Left cardiac atrium (tissue), 4 donors: ENCODE results near the gene FA2H. TPM values are rescaled to one million over a fixed set of nuclear protein-coding genes. Genes with fewer than 3 reads are reported as not detected.

Experiments
- ATAC-seq, 2 donors: fragments of 200-7000 bp; cut with Tn5 transposase; one replicate each; pipeline ENCODE4 v1.9.1; 2020; ENCODE audit warnings: mild to moderate bottlenecking in 2 of 2, moderate library complexity in 2 of 2
- DNase-seq: peaks from one replicate; pipeline ENCODE4 v3.0.0-alpha.2; 2020
- intact Hi-C, 2 donors: fragments of 100-400 bp; cut with DNase I; formaldehyde crosslinking; loops; one replicate each; pipeline versions ENCODE4 v1.14.1 to v1.15.1; 2022 to 2023
- total RNA-seq, 2 donors: library from RNA; stranded (reverse); fragmentation: NEBNext Ultra II Directional; extraction: Animal tissue kit (Norgen Biotek cat#: 25700); gene quantifications; one replicate each; pipeline ENCODE4 v1.2.1, GENCODE V29; 2021
- donor health status: DM: no; HTN: yes; CAD: no.
- donor health status: DM: no; HTN: yes; CAD: no; lungs with severe emphysema.
- donor health status: DM: yes; HTN: yes; CAD: no.
- donor health status: Dilated cardiomyopathy.

The FA2H gene
- total RNA-seq, 2 donors from 2014 or later = 0.29 to 0.31 TPM

GRCh38 chr16:74748616-74749026 lies 26.0 kb downstream of the FA2H start:
- intact Hi-C loops = no loop called here
- ATAC-seq (no peak), DNase-seq (no peak)

- no peak for ATAC-seq
- DNase-seq = no peak
- intact Hi-C loops = no loop called here
Observed at GRCh38 chr16:74747716-74748615, 26.7 kb downstream of the FA2H start.

- DNase-seq (no peak), ATAC-seq (no peak)
- intact Hi-C loops = no loop called here
Observed at GRCh38 chr16:74745926-74746325, 28.7 kb downstream of the FA2H start.

- no peak for DNase-seq
- no peak for ATAC-seq
- intact Hi-C loops = no loop called here
Observed at GRCh38 chr16:74745109-74745615, 29.5 kb downstream of the FA2H start.

DNA sequence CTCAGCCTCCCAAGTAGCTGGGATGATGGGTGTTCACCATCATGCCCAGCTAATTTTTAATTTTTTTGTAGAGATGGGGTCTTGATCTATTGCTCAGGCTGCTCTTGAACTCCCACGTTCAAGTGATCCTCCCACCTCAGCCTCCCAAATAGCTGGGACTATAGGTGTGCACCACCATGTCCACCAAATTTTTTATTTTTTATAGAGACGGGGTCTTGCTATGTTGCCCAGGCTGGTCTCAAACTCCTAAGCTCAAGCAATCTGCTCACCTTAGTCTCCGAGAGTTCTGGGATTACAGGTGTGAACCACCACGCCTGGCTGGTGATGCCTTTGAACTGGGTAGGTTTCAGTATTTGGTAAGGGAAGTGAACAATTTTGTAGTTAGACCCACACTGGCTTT lies 30.1 kb downstream of the FA2H start:
- ATAC-seq = no peak
- intact Hi-C loops = no loop called here

DNA sequence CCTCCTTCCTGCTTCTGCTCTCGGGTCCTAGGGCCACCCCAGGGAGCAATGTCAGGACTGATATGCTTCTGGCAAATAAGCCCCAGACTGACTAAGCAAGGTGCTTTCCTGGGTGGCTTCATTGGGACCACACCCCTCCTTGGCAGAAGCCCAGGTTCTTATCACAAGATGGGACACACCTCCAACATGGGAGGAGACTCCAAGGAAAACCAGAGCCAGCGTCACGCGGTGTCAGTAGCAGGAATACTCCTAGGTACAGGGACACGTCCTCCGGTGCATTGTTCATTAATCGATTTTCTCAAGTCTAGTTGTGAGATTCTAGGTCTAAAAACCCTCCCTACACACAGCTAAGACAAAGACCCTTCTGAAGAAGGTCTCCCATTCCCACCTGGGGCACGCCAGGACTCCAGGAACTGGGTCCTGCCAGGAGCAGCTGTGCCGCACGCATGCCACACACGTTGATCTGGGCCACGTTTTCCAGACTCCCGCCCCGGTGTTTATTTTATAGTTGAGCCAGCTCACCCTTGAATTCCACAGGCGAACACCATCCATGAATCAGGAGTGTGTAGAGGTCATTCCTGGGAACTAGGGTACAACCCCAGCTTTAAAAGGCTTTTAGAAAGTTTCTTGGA lies 30.8 kb downstream of the FA2H start:
- ATAC-seq (peak; percentile 15 to 82), DNase-seq (peak; percentile 39)
- intact Hi-C loops = no loop called here

More for the DNA sequence above, 30.1 kb downstream of the FA2H start:
- DNase-seq = no peak

DNA sequence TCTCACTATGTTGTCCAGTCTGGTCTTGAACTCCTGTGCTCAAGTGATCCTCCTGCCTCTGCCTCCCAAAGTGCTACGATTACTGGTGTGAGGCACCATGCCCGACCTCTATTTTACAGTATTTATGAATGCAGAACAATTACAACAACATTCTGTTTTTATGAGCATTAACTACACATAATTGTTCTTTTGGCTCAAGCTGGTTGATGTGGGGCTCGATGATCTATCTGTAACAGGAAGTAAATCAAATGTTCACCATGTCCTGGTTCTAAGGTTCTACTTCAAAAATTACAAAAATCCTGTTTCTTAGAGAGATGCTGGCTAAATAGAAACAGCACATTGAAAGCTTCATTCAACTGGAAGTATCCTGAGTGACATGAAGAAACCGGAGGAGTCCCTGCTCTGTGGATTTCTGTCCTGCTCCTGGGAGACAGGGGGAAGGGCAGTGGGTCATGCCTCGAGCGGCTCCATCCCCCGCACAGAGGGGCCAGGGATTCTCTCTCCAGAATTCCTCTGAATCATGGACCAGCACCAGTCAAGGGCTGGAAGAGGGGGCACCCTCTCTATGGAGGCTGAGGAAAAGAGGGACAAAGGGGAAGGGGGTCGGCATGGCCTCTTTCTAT lies 31.5 kb downstream of the FA2H start:
- no peak for DNase-seq
- ATAC-seq = no peak
- intact Hi-C loops = no loop called here

- DNase-seq (no peak), ATAC-seq (no peak)
- intact Hi-C loops = no loop called here
Observed at GRCh38 chr16:74742051-74742481, 32.6 kb downstream of the FA2H start.

- no peak for DNase-seq
- ATAC-seq = no peak
- intact Hi-C loops = no loop called here
Observed at GRCh38 chr16:74740795-74741304, 33.8 kb downstream of the FA2H start.

- ATAC-seq = no peak
- DNase-seq = no peak
- intact Hi-C loops = no loop called here
Observed at GRCh38 chr16:74739275-74739674, 35.3 kb downstream of the FA2H start.

GRCh38 chr16:74738816-74739215 lies 35.8 kb downstream of the FA2H start:
- intact Hi-C loops = no loop called here
- no peak for DNase-seq
- ATAC-seq = no peak

- DNase-seq = no peak
- intact Hi-C loops = no loop called here
- no peak for ATAC-seq
Observed at GRCh38 chr16:74738113-74738541, 36.5 kb downstream of the FA2H start.

DNA sequence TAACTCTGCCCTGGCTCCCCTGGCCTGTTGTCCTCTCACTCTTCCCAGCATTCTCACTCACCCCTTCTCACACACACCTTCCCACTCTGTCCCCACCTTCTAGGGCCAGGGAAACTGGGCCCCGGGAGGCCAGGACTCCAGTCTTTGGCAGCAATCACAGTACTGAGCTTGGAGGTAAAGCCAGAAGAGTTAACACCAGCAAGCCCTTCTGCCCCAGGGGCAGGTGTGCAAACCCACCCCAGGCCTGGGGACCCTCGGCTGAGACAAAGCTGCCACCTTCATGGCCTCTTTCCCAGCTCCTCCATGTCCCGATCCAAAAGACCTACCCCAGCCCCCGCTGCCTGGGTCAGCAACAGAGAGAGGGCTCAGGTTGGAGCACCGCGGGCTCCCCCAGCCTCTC lies 37.1 kb downstream of the FA2H start:
- intact Hi-C loops = no loop called here
- ATAC-seq (no peak), DNase-seq (no peak)

- intact Hi-C loops = no loop called here
- no peak for DNase-seq
- ATAC-seq = no peak
Observed at GRCh38 chr16:74736531-74737157, 38.0 kb downstream of the FA2H start.

- intact Hi-C loops = no loop called here
- ATAC-seq (no peak), DNase-seq (no peak)
Observed at GRCh38 chr16:74735554-74735953, 39.1 kb downstream of the FA2H start.

- ATAC-seq = no peak
- no peak for DNase-seq
- intact Hi-C loops = no loop called here
Observed at GRCh38 chr16:74735162-74735452, 39.5 kb downstream of the FA2H start.

- intact Hi-C loops = no loop called here
- ATAC-seq (no peak), DNase-seq (no peak)
Observed at GRCh38 chr16:74734361-74735161, 40.1 kb downstream of the FA2H start.

DNA sequence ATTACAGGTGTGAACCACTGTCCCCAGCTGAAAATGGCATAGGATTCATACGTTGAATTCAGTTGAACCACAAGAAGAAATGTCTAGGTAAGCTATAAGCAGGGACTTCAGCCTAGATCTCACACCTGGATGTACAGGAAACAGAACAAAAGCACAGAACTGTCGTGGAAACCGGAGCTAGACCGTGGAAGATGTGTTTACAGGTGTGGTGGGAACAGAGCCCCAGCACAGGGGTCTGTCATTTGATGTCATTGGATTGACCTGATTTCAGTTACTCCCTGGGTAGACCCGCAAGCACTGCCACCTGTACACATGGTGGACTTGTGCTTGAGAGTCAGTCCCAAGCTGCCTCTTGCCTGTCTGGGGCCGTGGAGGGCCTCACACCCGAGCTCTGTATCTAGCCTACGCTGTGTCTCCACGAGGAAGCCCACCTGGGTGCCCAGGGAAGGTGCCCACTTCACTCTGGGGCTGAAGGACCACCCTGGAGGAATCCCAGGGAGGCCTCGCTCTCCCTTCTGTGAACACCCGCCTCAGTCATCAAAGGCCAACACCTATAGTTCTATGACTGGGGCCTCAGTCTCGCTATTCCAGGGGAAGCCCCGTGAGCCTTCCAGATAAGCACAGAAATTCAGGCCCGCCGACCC lies 41.8 kb downstream of the FA2H start:
- DNase-seq (no peak), ATAC-seq (no peak)
- intact Hi-C loops = no loop called here
